22Rv1 (cell line): Measurements from ENCODE around the gene DDX11.
"Not testable (repeated sequence)": the region's sequence is repeated elsewhere in the genome, so short reads cannot be mapped to it uniquely, and the experiment has no call there.

Experiments
- ZFX ChIP-seq: fragments of 450-650 bp; IDR thresholded peaks from 2 replicates; pipeline ENCODE4 v1.6.1; 2017; ENCODE audit warnings: antibody characterized with exemption, borderline replicate concordance
- TF ChIP-seq, protein P1 (sequence below): fragments of 450-650 bp; IDR thresholded peaks from 2 replicates; pipeline ENCODE4 v1.5.1; 2017; ENCODE audit warnings: mild to moderate bottlenecking

DNA sequence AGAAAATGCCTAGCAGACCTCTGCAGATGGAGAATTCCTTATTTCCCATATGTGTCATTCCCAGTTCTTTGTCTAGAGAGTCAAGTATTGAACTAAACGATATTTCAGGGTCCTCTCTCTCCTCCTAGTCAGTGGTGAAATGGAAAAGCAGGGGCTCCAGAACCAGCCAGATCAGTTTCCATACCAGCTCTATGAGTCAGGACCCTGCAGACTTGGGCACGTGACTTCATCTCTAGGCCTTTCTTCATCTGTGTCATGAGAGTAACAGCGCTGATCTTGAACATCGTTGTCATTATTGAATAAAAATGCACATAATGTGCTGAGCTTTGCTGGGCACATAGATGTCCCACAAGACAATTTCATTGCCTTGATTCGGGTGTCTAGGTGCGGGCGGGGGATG, 23.1 kb upstream of the DDX11 start:
- TF ChIP-seq, protein P1, sequence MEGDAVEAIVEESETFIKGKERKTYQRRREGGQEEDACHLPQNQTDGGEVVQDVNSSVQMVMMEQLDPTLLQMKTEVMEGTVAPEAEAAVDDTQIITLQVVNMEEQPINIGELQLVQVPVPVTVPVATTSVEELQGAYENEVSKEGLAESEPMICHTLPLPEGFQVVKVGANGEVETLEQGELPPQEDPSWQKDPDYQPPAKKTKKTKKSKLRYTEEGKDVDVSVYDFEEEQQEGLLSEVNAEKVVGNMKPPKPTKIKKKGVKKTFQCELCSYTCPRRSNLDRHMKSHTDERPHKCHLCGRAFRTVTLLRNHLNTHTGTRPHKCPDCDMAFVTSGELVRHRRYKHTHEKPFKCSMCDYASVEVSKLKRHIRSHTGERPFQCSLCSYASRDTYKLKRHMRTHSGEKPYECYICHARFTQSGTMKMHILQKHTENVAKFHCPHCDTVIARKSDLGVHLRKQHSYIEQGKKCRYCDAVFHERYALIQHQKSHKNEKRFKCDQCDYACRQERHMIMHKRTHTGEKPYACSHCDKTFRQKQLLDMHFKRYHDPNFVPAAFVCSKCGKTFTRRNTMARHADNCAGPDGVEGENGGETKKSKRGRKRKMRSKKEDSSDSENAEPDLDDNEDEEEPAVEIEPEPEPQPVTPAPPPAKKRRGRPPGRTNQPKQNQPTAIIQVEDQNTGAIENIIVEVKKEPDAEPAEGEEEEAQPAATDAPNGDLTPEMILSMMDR = not testable (repeated sequence)
- TF ChIP-seq ZFX = not testable (repeated sequence)
